Ascending aorta (tissue), 2 donors: ENCODE measurements around the gene CASZ1. TPM values are rescaled to one million over a fixed set of nuclear protein-coding genes. Genes with fewer than 3 reads are reported as not detected.

Experiments
- DNase-seq, 2 donors: peaks; one replicate each; pipeline ENCODE4 v3.0.0-alpha.2; 2019; ENCODE audit warnings: low spot score in 2 of 2
- H3K27ac ChIP-seq, 2 donors: fragments of 200-600 bp; sonication (generic); one replicate each; pipeline ENCODE4 v1.5.1; 2016 to 2017; ENCODE audit warnings: mild to moderate bottlenecking in 1 of 2
- H3K27me3 ChIP-seq: fragments of 200-600 bp; sonication (generic); one replicate; pipeline ENCODE4 v1.5.1; 2017
- H3K36me3 ChIP-seq, 2 donors: fragments of 200-600 bp; sonication (generic); one replicate each; pipeline ENCODE4 v1.5.1; 2016
- H3K4me1 ChIP-seq, 2 donors: fragments of 200-600 bp; sonication (generic); one replicate each; pipeline ENCODE4 v1.5.1; 2016 to 2017; ENCODE audit warnings: mild to moderate bottlenecking in 1 of 2
- H3K4me3 ChIP-seq, 2 donors: fragments of 200-600 bp; sonication (generic); one replicate each; pipeline ENCODE4 v1.5.1; 2016 to 2017; ENCODE audit warnings: mild to moderate bottlenecking in 1 of 2
- H3K9me3 ChIP-seq, 2 donors: fragments of 200-600 bp; sonication (generic); one replicate each; pipeline ENCODE4 v1.5.1; 2016
- intact Hi-C: fragments of 100-400 bp; cut with DNase I; formaldehyde crosslinking; loops from one replicate; pipeline ENCODE4 v1.15.1; 2023
- total RNA-seq: library from RNA; depleted of rRNA; stranded (reverse); fragments of >200 nt; gene quantifications from one replicate; pipeline ENCODE4 v1.1.0, GENCODE V29; 2016
- TF ChIP-seq, protein P1 (sequence below), 3 experiments: fragments of 200-600 bp in 2 of 3; fragments of 450-650 bp in 1 of 3; sonication (generic) in 2 of 3; IDR thresholded peaks; one replicate each; pipeline ENCODE4 v1.5.1; 2016 to 2019; ENCODE audit warnings: antibody characterized with exemption in 3 of 3, mild to moderate bottlenecking in 1 of 3, moderate library complexity in 1 of 3

Gene CASZ1
- total RNA-seq, 1 donor from 2014 or later: 25.8 TPM

DNA sequence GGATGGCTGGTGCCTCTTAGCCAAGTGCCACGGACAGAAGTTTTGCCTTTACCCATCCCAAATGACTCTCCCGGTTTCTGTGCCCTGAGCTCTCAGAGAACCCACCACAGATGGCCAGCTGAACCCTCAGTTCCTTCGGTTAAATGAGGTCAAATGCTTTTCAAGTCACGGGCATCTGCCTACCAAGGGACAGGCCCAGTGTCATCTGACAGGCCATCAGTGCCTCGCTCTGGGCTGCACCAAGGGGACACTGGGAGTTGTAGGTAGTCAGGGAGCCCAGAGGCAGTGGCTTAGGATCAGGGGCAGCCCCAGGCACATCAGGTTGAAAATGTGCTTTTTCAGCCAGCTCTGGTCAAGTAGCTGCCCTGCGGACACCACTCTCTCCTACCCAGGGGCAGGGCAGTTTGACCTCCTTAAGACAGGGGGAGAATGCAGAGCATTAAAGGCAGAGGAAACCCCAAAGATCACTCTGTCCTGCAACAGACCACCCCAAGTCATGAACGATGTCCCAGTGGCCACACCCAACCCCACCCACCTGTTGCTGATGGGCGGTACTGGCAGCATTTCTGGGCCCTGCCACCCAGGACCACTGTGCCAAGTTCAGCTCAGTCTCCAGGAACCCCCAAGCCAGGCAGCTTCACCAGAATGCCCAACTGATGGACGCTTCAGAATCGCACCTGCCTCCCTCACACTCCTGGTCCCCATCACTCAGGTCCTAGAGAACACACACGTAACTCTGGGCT lies 60.7 kb downstream of the CASZ1 start:
- no peak for DNase-seq
- no peak overlapping the region for H3K27ac ChIP-seq
- no peaks in the 10 kb centered on the region for H3K27me3 ChIP-seq
- H3K4me1 ChIP-seq: no peaks in the 10 kb centered on the region
- intact Hi-C loops: no loop called here
- no peaks in the 10 kb centered on the region for H3K9me3 ChIP-seq
- H3K4me3 ChIP-seq: no peak overlapping the region
- H3K36me3 ChIP-seq: no peaks in the 10 kb centered on the region
- TF ChIP-seq, protein P1, sequence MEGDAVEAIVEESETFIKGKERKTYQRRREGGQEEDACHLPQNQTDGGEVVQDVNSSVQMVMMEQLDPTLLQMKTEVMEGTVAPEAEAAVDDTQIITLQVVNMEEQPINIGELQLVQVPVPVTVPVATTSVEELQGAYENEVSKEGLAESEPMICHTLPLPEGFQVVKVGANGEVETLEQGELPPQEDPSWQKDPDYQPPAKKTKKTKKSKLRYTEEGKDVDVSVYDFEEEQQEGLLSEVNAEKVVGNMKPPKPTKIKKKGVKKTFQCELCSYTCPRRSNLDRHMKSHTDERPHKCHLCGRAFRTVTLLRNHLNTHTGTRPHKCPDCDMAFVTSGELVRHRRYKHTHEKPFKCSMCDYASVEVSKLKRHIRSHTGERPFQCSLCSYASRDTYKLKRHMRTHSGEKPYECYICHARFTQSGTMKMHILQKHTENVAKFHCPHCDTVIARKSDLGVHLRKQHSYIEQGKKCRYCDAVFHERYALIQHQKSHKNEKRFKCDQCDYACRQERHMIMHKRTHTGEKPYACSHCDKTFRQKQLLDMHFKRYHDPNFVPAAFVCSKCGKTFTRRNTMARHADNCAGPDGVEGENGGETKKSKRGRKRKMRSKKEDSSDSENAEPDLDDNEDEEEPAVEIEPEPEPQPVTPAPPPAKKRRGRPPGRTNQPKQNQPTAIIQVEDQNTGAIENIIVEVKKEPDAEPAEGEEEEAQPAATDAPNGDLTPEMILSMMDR (IDR thresholded peaks at IDR 0.05): no peak

DNA sequence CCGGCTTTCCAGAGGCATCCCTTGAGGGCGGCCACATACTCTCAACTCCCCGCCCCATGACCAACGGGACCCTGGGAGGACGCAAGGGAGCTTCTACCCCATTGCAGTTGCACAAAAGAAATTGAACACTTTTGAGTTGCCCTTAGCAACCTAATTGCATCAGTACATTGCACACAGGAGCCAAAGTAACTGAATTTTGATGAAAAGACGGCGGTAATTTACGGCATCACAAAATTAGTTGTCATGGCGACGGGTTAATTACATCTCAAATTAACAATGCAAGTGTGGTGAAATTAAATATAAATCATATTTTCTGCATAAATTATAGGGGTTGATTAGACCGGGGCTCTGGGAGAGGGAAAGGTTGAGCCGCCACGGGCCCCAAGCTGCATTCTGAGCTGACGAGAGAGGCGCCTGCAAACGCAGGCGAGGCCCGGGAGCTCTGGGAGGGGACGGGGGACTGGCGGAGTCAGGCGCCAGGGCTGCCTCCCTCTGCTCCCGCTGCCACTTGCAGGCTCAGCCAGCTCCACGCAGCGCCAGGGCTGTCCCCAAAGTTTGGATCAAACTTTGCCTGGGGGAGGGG lies 61.4 kb downstream of the CASZ1 start:
- intact Hi-C loops: no loop called here
- Histone ChIP-seq H3K4me3 (no peak overlapping the region), H3K27me3 (no peaks in the 10 kb centered on the region), H3K9me3 (no peaks in the 10 kb centered on the region), H3K4me1 (no peaks in the 10 kb centered on the region), H3K27ac (no peak overlapping the region), H3K36me3 (no peaks in the 10 kb centered on the region)
- no peak for DNase-seq
- TF ChIP-seq, protein P1 (IDR thresholded peaks at IDR 0.05): no peak

DNA sequence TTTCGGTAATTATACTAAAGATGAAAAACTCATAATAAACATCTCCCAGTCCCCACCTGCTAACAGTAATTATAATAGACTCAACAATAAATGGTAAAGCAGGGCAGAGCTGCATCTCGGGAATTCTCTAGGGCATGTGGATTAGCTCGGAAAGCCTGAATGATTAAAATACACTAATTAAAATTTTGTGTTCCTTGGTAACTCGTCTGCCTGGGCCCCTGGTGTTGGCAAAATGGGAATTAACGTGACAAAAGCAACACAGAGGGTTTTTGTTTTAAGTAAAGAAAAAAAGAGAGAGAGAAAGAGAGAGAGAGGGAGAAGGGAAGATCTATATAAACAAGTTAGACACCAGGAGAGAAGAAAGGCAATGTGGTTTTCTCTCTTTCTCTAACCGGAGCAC lies 62.1 kb downstream of the CASZ1 start:
- TF ChIP-seq, protein P1 (IDR thresholded peaks at IDR 0.05): no peak
- H3K27ac ChIP-seq: no peak overlapping the region
- H3K9me3 ChIP-seq: no peaks in the 10 kb centered on the region
- H3K36me3 ChIP-seq: no peaks in the 10 kb centered on the region
- intact Hi-C loops: no loop called here
- H3K4me3 ChIP-seq: no peak overlapping the region
- no peaks in the 10 kb centered on the region for H3K4me1 ChIP-seq
- DNase-seq: no peak
- H3K27me3 ChIP-seq: no peaks in the 10 kb centered on the region

DNA sequence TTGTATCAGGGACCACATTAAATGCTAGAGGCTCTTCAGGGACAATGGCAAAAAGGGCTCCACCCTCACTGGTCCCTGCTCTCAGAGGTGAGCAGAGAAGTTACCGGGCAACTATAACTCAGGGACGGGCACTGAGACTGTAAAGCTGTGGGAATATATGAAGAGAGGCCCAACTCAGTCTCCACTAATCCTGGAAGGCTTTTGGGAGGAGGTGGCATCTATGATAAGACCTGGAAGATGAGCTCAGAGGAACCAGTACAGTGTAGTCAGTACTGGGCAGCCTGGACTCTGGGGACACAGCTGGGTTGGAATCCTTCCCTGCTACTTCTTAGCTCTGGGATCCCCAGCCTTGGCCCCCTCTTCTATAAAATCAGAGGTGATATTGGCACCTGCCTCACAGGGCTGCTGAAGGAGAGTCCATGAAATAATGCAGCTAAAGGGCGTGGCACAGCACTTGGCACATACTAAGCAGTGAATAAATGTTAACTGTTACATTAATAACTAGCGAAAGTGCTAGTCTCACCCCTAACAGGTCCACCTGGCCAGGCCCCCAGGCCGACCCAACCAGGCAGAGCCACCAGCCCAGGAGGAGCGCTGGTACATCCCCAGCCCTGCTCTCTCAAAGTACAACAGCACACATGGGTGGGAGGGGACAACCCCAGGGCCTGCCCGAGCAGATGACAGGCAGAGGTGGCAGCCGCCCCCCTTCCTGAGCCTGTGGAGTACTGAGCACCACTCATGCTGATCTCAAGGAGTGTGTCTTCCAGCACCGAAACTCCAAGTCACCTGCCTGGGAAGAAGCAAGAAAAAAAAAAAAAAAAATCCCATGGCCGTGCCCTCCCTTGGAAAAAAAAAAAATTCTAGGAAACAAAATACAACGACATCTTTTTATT lies 62.7 kb downstream of the CASZ1 start:
- DNase-seq: no peak
- intact Hi-C loops: no loop called here
- no peaks in the 10 kb centered on the region for H3K9me3 ChIP-seq
- no peaks in the 10 kb centered on the region for H3K27me3 ChIP-seq
- no peak overlapping the region for H3K27ac ChIP-seq
- no peaks in the 10 kb centered on the region for H3K36me3 ChIP-seq
- H3K4me3 ChIP-seq: no peak overlapping the region
- TF ChIP-seq, protein P1 (IDR thresholded peaks at IDR 0.05): no peak
- no peaks in the 10 kb centered on the region for H3K4me1 ChIP-seq

DNA sequence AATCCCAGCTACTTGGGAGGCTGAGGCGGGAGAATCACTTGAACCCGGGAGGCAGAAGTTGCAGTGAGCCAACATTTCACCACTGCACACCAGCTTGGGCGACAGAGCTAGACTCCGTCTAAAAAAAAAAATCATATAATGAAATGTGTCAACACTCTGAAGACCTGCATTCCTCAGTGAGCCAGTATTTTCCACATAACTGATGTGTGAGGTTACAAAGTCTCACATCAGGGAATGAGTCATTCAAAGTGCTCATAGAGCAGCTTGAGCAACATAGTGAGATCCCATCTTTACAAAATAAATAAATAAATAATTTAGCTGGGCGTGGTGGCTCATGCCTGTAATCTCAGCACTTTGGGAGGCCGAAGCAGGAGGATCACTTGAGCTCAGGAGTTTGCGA lies 65.5 kb downstream of the CASZ1 start:
- Histone ChIP-seq H3K9me3 (no peaks in the 10 kb centered on the region), H3K27me3 (no peaks in the 10 kb centered on the region), H3K4me3 (no peak overlapping the region), H3K36me3 (no peaks in the 10 kb centered on the region), H3K27ac (no peak overlapping the region), H3K4me1 (peaks cover 0 to 17% of the 10 kb centered on the region in 2 donors)
- intact Hi-C loops: no loop called here
- TF ChIP-seq, protein P1 (IDR thresholded peaks at IDR 0.05): no peak
- no peak for DNase-seq
